ENCODE results near the gene PTGIS. TPM values are rescaled to one million over a fixed set of nuclear protein-coding genes. Genes with fewer than 3 reads are reported as not detected.
A peak's percentile ranks its signal among the peaks of the same experiment; 100 is the strongest.
"Not testable (repeated sequence)": the region's sequence is repeated elsewhere in the genome, so short reads cannot be mapped to it uniquely, and the experiment has no call there.

Gene PTGIS
- total RNA-seq = 10 to 100 TPM; 14.1 to 20.9 TPM
- 18.7 TPM for polyA plus RNA-seq (2013, experiment 1 of 2)
- polyA plus RNA-seq (2013, experiment 2 of 2) = 15.7 TPM
- long read RNA-seq, experiment 1, partial matches to known transcripts = 0 of 5 reads
- long read RNA-seq, experiment 1, other reads (novel, unspliced or antisense) = 5 of 5 reads
- long read RNA-seq, experiment 2, full-length matches to known transcripts = 3 of 7 reads
- long read RNA-seq, experiment 2, partial matches to known transcripts = 4 of 7 reads
- long read RNA-seq, experiment 2, other reads (novel, unspliced or antisense) = 0 of 7 reads
- long read RNA-seq, experiment 3, full-length matches to known transcripts = 5 of 13 reads
- long read RNA-seq, experiment 3, partial matches to known transcripts = 3 of 13 reads
- long read RNA-seq, experiment 3, other reads (novel, unspliced or antisense) = 5 of 13 reads
- long read RNA-seq, experiment 4, partial matches to known transcripts = 2 of 4 reads
- long read RNA-seq, experiment 4, other reads (novel, unspliced or antisense) = 2 of 4 reads

- TF ChIP-seq CTCF (conservative IDR thresholded peaks at IDR 0.05) = no peak
- H3K27ac ChIP-seq (ENCODE audit: low read depth, low read length) = peak within 1 kb of the TSS; percentile 42
These were observed at the start of gene PTGIS for GRCh38 chr20:49567421-49568277. PTGIS (minus strand) TSS chr20:49568137; CDS start chr20:49568116, 21 bp downstream.

GRCh38 chr20:49617394-49617793, 49.5 kb upstream of the PTGIS start:
- not testable (repeated sequence) for H3K9me3 Mint-ChIP-seq; H3K4me1 ChIP-seq (ENCODE audit: control insufficient read depth, insufficient read depth, low read length); H3K9me3 ChIP-seq (ENCODE audit: control insufficient read depth, low read length); H3K27ac ChIP-seq (ENCODE audit: low read depth, low read length); H3K36me3 ChIP-seq (ENCODE audit: control insufficient read depth, insufficient read depth, low read length); H3K4me3 ChIP-seq (ENCODE audit: low read length); H3K4me1 Mint-ChIP-seq; H3K4me3 Mint-ChIP-seq; DNase-seq; H3K27ac Mint-ChIP-seq; H3K9ac ChIP-seq (ENCODE audit: extremely low read depth, low read length, poor library complexity, severe bottlenecking); H3K36me3 Mint-ChIP-seq (ENCODE audit: low read depth); H3K27me3 ChIP-seq (ENCODE audit: control insufficient read depth, insufficient read depth, low read length, poor library complexity, severe bottlenecking)
- WGBS, 2 experiments (ENCODE audit: insufficient coverage in 1 of 2, insufficient read length in 1 of 2) = 95% methylated on average over 1 of the region's 3 CpGs; no CpG with 5 or more reads in 1 of the 2 experiments
- H3K27me3 Mint-ChIP-seq (ENCODE audit: insufficient read depth) = peaks cover 10% of the 10 kb centered on the region

More at GRCh38 chr20:49567421-49568277, at the start of gene PTGIS:
- H3K36me3 Mint-ChIP-seq (ENCODE audit: low read depth) = no peaks in the 10 kb centered on the region
- H3K27ac Mint-ChIP-seq = peak within 1 kb of the TSS; percentile 75
- H3K4me1 ChIP-seq (ENCODE audit: control insufficient read depth, insufficient read depth, low read length) = peaks cover 5% of the 10 kb centered on the region
- peak; percentile 92 for DNase-seq
- peak within 1 kb of the TSS; percentile 81 for H3K4me3 ChIP-seq (ENCODE audit: low read length)
- H3K9me3 ChIP-seq (ENCODE audit: control insufficient read depth, low read length) = no peaks in the 10 kb centered on the region
- no peaks in the 10 kb centered on the region for H3K27me3 Mint-ChIP-seq (ENCODE audit: insufficient read depth)
- H3K27me3 ChIP-seq (ENCODE audit: control insufficient read depth, insufficient read depth, low read length, poor library complexity, severe bottlenecking) = peaks cover 8% of the 10 kb centered on the region
- H3K4me1 Mint-ChIP-seq = peaks cover 22% of the 10 kb centered on the region
- H3K36me3 ChIP-seq (ENCODE audit: control insufficient read depth, insufficient read depth, low read length) = no peaks in the 10 kb centered on the region
- 11 to 24% methylated on average over 5 to 61 of the region's 70 CpGs for WGBS, 2 experiments (ENCODE audit: insufficient coverage in 1 of 2, insufficient read length in 1 of 2)
- peak within 1 kb of the TSS; percentile 56 for H3K4me3 Mint-ChIP-seq
- H3K9ac ChIP-seq (ENCODE audit: extremely low read depth, low read length, poor library complexity, severe bottlenecking) = peak within 1 kb of the TSS; percentile 50
- no peaks in the 10 kb centered on the region for H3K9me3 Mint-ChIP-seq

- no peak overlapping the region for H3K4me3 ChIP-seq (ENCODE audit: low read length)
- H3K27ac Mint-ChIP-seq = no peak overlapping the region
- H3K9me3 ChIP-seq (ENCODE audit: control insufficient read depth, low read length) = no peaks in the 10 kb centered on the region
- WGBS, 2 experiments (ENCODE audit: insufficient coverage in 1 of 2, insufficient read length in 1 of 2) = 89 to 94% methylated on average over 5 to 11 of the region's 11 CpGs
- H3K4me3 Mint-ChIP-seq = no peak overlapping the region
- H3K27me3 ChIP-seq (ENCODE audit: control insufficient read depth, insufficient read depth, low read length, poor library complexity, severe bottlenecking) = peaks cover 9% of the 10 kb centered on the region
- DNase-seq = peak; percentile 43
- H3K9ac ChIP-seq (ENCODE audit: extremely low read depth, low read length, poor library complexity, severe bottlenecking) = no peak overlapping the region
- peaks cover 8% of the 10 kb centered on the region for H3K27me3 Mint-ChIP-seq (ENCODE audit: insufficient read depth)
- no peak for TF ChIP-seq CTCF (conservative IDR thresholded peaks at IDR 0.05)
- H3K36me3 ChIP-seq (ENCODE audit: control insufficient read depth, insufficient read depth, low read length) = no peaks in the 10 kb centered on the region
- H3K4me1 ChIP-seq (ENCODE audit: control insufficient read depth, insufficient read depth, low read length) = no peaks in the 10 kb centered on the region
- H3K4me1 Mint-ChIP-seq = no peaks in the 10 kb centered on the region
- H3K27ac ChIP-seq (ENCODE audit: low read depth, low read length) = no peak overlapping the region
- H3K9me3 Mint-ChIP-seq = no peaks in the 10 kb centered on the region
- H3K36me3 Mint-ChIP-seq (ENCODE audit: low read depth) = no peaks in the 10 kb centered on the region
These were observed 48.4 kb upstream of the PTGIS start for GRCh38 chr20:49616154-49617007.

All from endodermal cell (in vitro differentiated cells).